HepG2 (cell line): Measurements from ENCODE around the gene AIDA. TPM values are rescaled to one million over a fixed set of nuclear protein-coding genes. Genes with fewer than 3 reads are reported as not detected.

Experiments used
- GABPB1 ChIP-seq: IDR thresholded peaks from 2 replicates; pipeline ENCODE4 v1.6.1; 2016; ENCODE audit warnings: mild to moderate bottlenecking, missing genetic modification reagents, moderate library complexity, missing compliant biosample characterization
- GFI1 ChIP-seq: sonication (generic); formaldehyde crosslinking; IDR thresholded peaks from 2 replicates; pipeline ENCODE4 v1.5.0; 2020; ENCODE audit warnings: missing genetic modification reagents, mild to moderate bottlenecking, borderline replicate concordance
- HOXA9 ChIP-seq: sonication (generic); formaldehyde crosslinking; IDR thresholded peaks from 2 replicates; pipeline ENCODE4 v1.8.1; 2022; ENCODE audit warnings: missing genetic modification reagents, mild to moderate bottlenecking, moderate library complexity, borderline replicate concordance
- KMT2A ChIP-seq: sonication (generic); formaldehyde crosslinking; IDR thresholded peaks from 2 replicates; pipeline ENCODE4 v1.4.0; 2020; ENCODE audit warnings: missing genetic modification reagents
- PAWR ChIP-seq: sonication (generic); formaldehyde crosslinking; IDR thresholded peaks from 2 replicates; pipeline ENCODE4 v1.4.0; 2020; ENCODE audit warnings: missing genetic modification reagents, mild to moderate bottlenecking, borderline replicate concordance
- RXRA ChIP-seq: sonication (generic); formaldehyde crosslinking; IDR thresholded peaks from 2 replicates; pipeline ENCODE4 v1.5.1; 2020; ENCODE audit warnings: missing genetic modification reagents
- RXRB ChIP-seq: IDR thresholded peaks from 2 replicates; pipeline ENCODE4 v1.6.1; 2016; ENCODE audit warnings: borderline replicate concordance, missing genetic modification reagents, missing compliant biosample characterization
- SALL1 ChIP-seq: sonication (generic); formaldehyde crosslinking; IDR thresholded peaks from 2 replicates; pipeline ENCODE4 v1.8.0; 2022; ENCODE audit warnings: mild to moderate bottlenecking, missing genetic modification reagents
- SRSF1 ChIP-seq: fragments of 200-400 bp; formaldehyde crosslinking; optimal IDR thresholded peaks from 2 replicates; pipeline ENCODE3; 2017; ENCODE audit warnings: mild to moderate bottlenecking, low read depth, low read length, moderate library complexity
- ZHX2 ChIP-seq, 2 experiments: sonication (generic) in 1 of 2; formaldehyde crosslinking in 1 of 2; IDR thresholded peaks; 2 replicates each; pipeline versions ENCODE4 v1.6.1 to v1.9.0; 2014 to 2022; ENCODE audit warnings: antibody characterized with exemption in 1 of 2, borderline replicate concordance in 1 of 2, inconsistent platforms in 1 of 2, low read depth in 1 of 2, missing genetic modification reagents in 1 of 2
- ZNF138 ChIP-seq: sonication (generic); formaldehyde crosslinking; IDR thresholded peaks from 2 replicates; pipeline ENCODE4 v1.5.0; 2020; ENCODE audit warnings: mild to moderate bottlenecking, low read depth, missing genetic modification reagents
- ZNF292 ChIP-seq: sonication (generic); formaldehyde crosslinking; IDR thresholded peaks from 2 replicates; pipeline ENCODE4 v1.8.1; 2022; ENCODE audit warnings: mild to moderate bottlenecking, low read depth, missing genetic modification reagents, borderline replicate concordance
- ZNF713 ChIP-seq: sonication (generic); formaldehyde crosslinking; IDR thresholded peaks from 2 replicates; pipeline ENCODE4 v1.4.0; 2020; ENCODE audit warnings: mild to moderate bottlenecking, missing genetic modification reagents
- polyA plus RNA-seq, 8 experiments: library from polyadenylated mRNA; depleted of rRNA in 3 of 8; stranded (reverse) in 7 of 8; unstranded in 1 of 8; fragments of >200 nt; fragmentation: Illumina TruSeq in 4 of 8; extraction: Trizol in 4 of 8; gene quantifications; 2 replicates each; pipeline versions ENCODE4 v1.2.1 to v1.2.3, GENCODE V29; 2011 to 2016; ENCODE audit warnings: low read depth in 4 of 8, missing spikeins in 1 of 8, mixed read lengths in 1 of 8; ENCODE audit not compliant: insufficient read depth in 1 of 8
- total RNA-seq, 5 experiments: library from RNA; depleted of rRNA; stranded (reverse); fragments of >200 nt; fragmentation: Illumina TruSeq; extraction: Trizol; gene quantifications; 2 replicates each; pipeline ENCODE4 v1.2.3, GENCODE V29; 2016; ENCODE audit warnings: low read depth in 1 of 5
- TF ChIP-seq, protein P1 (sequence below): sonication (generic); formaldehyde crosslinking; IDR thresholded peaks from 2 replicates; pipeline ENCODE4 v1.5.1; 2020; ENCODE audit warnings: mild to moderate bottlenecking, missing genetic modification reagents
- TF ChIP-seq, protein P2 (sequence below): sonication (generic); formaldehyde crosslinking; IDR thresholded peaks from 2 replicates; pipeline ENCODE4 v1.4.0; 2020; ENCODE audit warnings: mild to moderate bottlenecking, missing genetic modification reagents
- TF ChIP-seq, protein P3 (sequence below): sonication (generic); formaldehyde crosslinking; conservative IDR thresholded peaks from 2 replicates; pipeline ENCODE4 v1.8.0; 2022; ENCODE audit warnings: low read depth, missing genetic modification reagents

Gene AIDA
- total and polyA plus RNA-seq, 2 of the 13 experiments (the other 11 are each of a cell fraction or from before 2014, with no cell fraction given), result 17.5 to 35.4 TPM

DNA sequence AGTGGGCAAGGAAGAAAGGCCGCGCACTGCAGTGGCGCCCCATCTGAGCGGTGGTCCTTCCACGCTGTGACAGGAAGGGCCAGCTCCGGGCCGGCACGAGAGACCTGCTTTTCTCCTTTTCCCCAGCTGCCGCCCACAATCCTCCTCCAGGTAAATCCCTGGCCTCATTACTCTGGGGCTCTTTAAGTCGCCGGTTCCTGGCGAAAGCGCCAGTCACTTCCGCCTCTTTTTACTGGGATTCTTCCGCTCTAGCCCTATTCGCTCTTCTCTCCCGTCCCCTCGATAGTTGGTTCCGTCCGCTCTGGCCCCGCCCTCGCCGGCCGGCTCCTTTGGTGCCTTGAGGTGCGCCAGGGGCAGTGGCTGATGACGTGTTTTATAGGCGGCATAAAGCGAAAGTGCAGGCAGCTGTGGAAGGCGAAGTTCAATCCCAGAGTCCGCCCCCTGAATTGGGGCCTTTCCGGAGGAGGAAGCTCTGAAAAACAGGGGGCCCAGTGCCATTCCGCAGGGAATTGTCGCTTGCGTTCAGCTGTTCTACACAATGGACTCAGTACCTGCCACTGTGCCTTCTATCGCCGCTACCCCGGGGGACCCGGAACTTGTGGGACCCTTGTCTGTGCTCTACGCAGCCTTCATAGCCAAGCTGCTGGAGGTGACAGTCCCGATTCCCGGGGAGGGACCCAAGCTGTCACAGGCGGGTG lies 68.2 kb downstream of the AIDA start (continued):
- TF ChIP-seq ZHX2 (IDR thresholded peaks at IDR 0.05; ENCODE audit: low read depth), result peak; percentile 82
- 0 out of 2 replicates have a peak, but pooled peaks have one; percentile 78 for TF ChIP-seq ZHX2 (CRISPR knock-in tag; IDR thresholded peaks at IDR 0.05; ENCODE audit: borderline replicate concordance)
- TF ChIP-seq ZNF292 (CRISPR knock-in tag), result peak; percentile 80
- no peak for TF ChIP-seq ZNF713 (CRISPR knock-in tag)
- TF ChIP-seq, protein P1, sequence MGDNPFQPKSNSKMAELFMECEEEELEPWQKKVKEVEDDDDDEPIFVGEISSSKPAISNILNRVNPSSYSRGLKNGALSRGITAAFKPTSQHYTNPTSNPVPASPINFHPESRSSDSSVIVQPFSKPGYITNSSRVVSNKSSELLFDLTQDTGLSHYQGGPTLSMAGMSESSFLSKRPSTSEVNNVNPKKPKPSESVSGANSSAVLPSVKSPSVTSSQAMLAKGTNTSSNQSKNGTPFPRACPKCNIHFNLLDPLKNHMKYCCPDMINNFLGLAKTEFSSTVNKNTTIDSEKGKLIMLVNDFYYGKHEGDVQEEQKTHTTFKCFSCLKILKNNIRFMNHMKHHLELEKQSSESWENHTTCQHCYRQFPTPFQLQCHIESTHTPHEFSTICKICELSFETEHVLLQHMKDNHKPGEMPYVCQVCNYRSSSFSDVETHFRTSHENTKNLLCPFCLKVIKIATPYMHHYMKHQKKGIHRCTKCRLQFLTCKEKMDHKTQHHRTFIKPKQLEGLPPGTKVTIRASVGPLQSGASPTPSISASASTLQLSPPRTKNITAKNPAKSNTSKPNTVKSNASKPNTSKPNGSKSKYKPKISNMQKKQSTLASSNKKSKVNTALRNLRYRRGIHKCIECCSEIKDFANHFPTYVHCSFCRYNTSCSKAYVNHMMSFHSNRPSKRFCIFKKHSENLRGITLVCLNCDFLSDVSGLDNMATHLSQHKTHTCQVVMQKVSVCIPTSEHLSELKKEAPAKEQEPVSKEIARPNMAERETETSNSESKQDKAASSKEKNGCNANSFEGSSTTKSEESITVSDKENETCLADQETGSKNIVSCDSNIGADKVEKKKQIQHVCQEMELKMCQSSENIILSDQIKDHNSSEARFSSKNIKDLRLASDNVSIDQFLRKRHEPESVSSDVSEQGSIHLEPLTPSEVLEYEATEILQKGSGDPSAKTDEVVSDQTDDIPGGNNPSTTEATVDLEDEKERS (CRISPR knock-in tag), result peak; percentile 73
- TF ChIP-seq HOXA9 (CRISPR knock-in tag), result no peak
- TF ChIP-seq, protein P2, sequence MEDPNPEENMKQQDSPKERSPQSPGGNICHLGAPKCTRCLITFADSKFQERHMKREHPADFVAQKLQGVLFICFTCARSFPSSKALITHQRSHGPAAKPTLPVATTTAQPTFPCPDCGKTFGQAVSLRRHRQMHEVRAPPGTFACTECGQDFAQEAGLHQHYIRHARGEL (CRISPR knock-in tag), result no peak
- peak; percentile 60; the same call in 1 of the 2 replicates for TF ChIP-seq GFI1 (CRISPR knock-in tag)
- TF ChIP-seq PAWR (CRISPR knock-in tag), result no peak
- peak; percentile 92 for TF ChIP-seq GABPB1 (CRISPR knock-in tag)
- peak; percentile 90 for TF ChIP-seq SALL1 (CRISPR knock-in tag)
- peak; percentile 71; the same call in 1 of the 2 replicates for TF ChIP-seq RXRA (CRISPR knock-in tag)
- TF ChIP-seq SRSF1, result peak; percentile 64
- TF ChIP-seq, protein P3, sequence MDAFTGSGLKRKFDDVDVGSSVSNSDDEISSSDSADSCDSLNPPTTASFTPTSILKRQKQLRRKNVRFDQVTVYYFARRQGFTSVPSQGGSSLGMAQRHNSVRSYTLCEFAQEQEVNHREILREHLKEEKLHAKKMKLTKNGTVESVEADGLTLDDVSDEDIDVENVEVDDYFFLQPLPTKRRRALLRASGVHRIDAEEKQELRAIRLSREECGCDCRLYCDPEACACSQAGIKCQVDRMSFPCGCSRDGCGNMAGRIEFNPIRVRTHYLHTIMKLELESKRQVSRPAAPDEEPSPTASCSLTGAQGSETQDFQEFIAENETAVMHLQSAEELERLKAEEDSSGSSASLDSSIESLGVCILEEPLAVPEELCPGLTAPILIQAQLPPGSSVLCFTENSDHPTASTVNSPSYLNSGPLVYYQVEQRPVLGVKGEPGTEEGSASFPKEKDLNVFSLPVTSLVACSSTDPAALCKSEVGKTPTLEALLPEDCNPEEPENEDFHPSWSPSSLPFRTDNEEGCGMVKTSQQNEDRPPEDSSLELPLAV, result no peak
- TF ChIP-seq RXRB, result peak; percentile 24; the same call in 1 of the 2 replicates
- peak; percentile 89 for TF ChIP-seq KMT2A (CRISPR knock-in tag)
- TF ChIP-seq ZNF138 (CRISPR knock-in tag), result no peak
